Ovary (tissue), 9 donors: ENCODE measurements around the gene TGIF1. TPM values are rescaled to one million over a fixed set of nuclear protein-coding genes. Genes with fewer than 3 reads are reported as not detected.

Experiments used
- DNase-seq, 5 donors: peaks; one replicate each; pipeline ENCODE4 v3.0.0-alpha.2; 2019 to 2020
- H3K27ac ChIP-seq, 2 donors: fragments of 200-600 bp; one replicate each; pipeline versions ENCODE4 v1.5.1 to v1.8.0; 2019 to 2022
- H3K27me3 ChIP-seq: fragments of 200-600 bp; one replicate; pipeline ENCODE4 v1.8.0; 2022
- H3K36me3 ChIP-seq: fragments of 200-600 bp; sonication (generic); one replicate; pipeline ENCODE4 v1.5.1; 2019
- H3K4me1 ChIP-seq: one replicate; pipeline ENCODE4 v1.8.1; 2013; ENCODE audit warnings: mild to moderate bottlenecking, moderate library complexity; ENCODE audit not compliant: insufficient read depth
- H3K4me3 ChIP-seq: fragments of 200-600 bp; sonication (generic); one replicate; pipeline ENCODE4 v1.5.1; 2017
- H3K9me3 ChIP-seq, 2 donors: fragments of 200-600 bp in 1 of 2; sonication (generic) in 1 of 2; one replicate each; pipeline versions ENCODE4 v1.5.1 to v1.8.1; 2013 to 2019; ENCODE audit warnings: mild to moderate bottlenecking in 1 of 2, moderate library complexity in 1 of 2
- EP300 ChIP-seq: sonication (generic); formaldehyde crosslinking; IDR thresholded peaks from one replicate; pipeline ENCODE4 v1.6.1; 2017; ENCODE audit warnings: antibody characterized with exemption
- POLR2A ChIP-seq: fragments of 450-650 bp; IDR thresholded peaks from one replicate; pipeline ENCODE4 v1.6.1; 2017; ENCODE audit warnings: antibody characterized with exemption, mild to moderate bottlenecking, moderate library complexity
- WGBS, 3 donors: extraction: QIAGEN DNeasy Blood & Tissue Kit in 1 of 3; methylation state at CpG; one replicate each; pipeline versions ENCODE4 v1.1.5 to v1.1.7; 2013 to 2017; 5-methylcytosine and 5-hydroxymethylcytosine counted together
- intact Hi-C, 4 donors: fragments of 100-400 bp; cut with DNase I; formaldehyde crosslinking; loops; one replicate each; pipeline versions ENCODE4 v1.11.0 to v1.15.1; 2022 to 2023
- polyA plus RNA-seq, 2 donors: library from polyadenylated mRNA; stranded (reverse); fragments of 200-250 nt in 1 of 2; fragments of 350-450 nt in 1 of 2; fragmentation: Illumina TruSeq in 1 of 2; extraction: RNeasy Lipid Tissue Mini Kit (QIAGEN cat#74804) in 1 of 2; gene quantifications; one replicate each; pipeline ENCODE4 v1.2.3, GENCODE V29; 2013 to 2014
- total RNA-seq, 7 donors: library from RNA; depleted of rRNA in 2 of 7; stranded (reverse); fragments of >200 nt in 2 of 7; fragmentation: NEBNext Ultra II Directional in 3 of 7; extraction: Animal tissue kit (Norgen Biotek cat#: 25700) in 3 of 7; gene quantifications; one replicate each; pipeline versions ENCODE4 v1.1.0 to v1.2.4, GENCODE V29; 2016 to 2023
- TF ChIP-seq, protein P1 (sequence below), 3 donors: fragments of 450-650 bp in 2 of 3; fragments of 200-600 bp in 1 of 3; IDR thresholded peaks; one replicate each; pipeline versions ENCODE4 v1.5.1 to v1.8.0; 2016 to 2022; ENCODE audit warnings: antibody characterized with exemption in 3 of 3, mild to moderate bottlenecking in 1 of 3
- donor health status: DM: no; HTN: no; CAD: no; lungs with moderate emphysema.
- donor health status: DM: no; HTN: no; CAD: no.
- donor health status: Bipolar disorder and iron deficiency.
- donor health status: DM: yes; HTN: yes; CAD: no.
- donor health status: DM: no; HTN: no; CAD: no.
- donor health status: DM: yes; HTN: yes; CAD: no.

TGIF1 gene
- total and polyA plus RNA-seq, 9 donors: 30.9 to 93.4 (median 64.0) TPM

DNA sequence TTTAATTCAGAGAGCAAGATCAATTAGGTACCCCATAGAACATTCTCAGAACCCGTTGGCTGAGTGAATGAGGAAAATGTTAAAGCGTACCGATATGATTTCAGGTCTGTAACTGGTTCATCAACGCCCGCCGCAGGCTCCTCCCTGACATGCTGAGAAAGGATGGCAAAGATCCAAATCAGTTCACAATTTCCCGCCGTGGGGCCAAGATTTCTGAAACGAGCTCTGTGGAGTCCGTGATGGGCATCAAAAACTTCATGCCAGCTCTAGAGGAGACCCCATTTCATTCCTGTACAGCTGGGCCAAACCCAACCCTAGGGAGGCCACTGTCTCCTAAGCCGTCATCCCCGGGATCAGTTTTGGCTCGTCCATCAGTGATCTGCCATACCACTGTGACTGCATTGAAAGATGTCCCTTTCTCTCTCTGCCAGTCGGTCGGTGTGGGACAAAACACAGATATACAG lies 7.3 kb downstream of the TGIF1 start:
- no peak for DNase-seq
- Histone ChIP-seq H3K36me3 (no peaks in the 10 kb centered on the region), H3K27me3 (no peaks in the 10 kb centered on the region), H3K4me3 (no peak overlapping the region), H3K27ac (no peak overlapping the region), H3K9me3 (no peaks in the 10 kb centered on the region), H3K4me1 (peaks cover 3% of the 10 kb centered on the region)
- WGBS, 3 donors: 84 to 88% (median 86%) methylated on average over 15 of the region's 15 CpGs
- intact Hi-C loops: loop anchor here (10.0 kb wide), 4 partner anchors 138 to 208 kb away; no protein-coding TSS in a partner anchor
- TF ChIP-seq, protein P1, sequence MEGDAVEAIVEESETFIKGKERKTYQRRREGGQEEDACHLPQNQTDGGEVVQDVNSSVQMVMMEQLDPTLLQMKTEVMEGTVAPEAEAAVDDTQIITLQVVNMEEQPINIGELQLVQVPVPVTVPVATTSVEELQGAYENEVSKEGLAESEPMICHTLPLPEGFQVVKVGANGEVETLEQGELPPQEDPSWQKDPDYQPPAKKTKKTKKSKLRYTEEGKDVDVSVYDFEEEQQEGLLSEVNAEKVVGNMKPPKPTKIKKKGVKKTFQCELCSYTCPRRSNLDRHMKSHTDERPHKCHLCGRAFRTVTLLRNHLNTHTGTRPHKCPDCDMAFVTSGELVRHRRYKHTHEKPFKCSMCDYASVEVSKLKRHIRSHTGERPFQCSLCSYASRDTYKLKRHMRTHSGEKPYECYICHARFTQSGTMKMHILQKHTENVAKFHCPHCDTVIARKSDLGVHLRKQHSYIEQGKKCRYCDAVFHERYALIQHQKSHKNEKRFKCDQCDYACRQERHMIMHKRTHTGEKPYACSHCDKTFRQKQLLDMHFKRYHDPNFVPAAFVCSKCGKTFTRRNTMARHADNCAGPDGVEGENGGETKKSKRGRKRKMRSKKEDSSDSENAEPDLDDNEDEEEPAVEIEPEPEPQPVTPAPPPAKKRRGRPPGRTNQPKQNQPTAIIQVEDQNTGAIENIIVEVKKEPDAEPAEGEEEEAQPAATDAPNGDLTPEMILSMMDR (IDR thresholded peaks at IDR 0.05): no peak
- no peak for TF ChIP-seq EP300
- no peak for TF ChIP-seq POLR2A

GRCh38 chr18:3458378-3458777 lies 8.4 kb downstream of the TGIF1 start:
- 83 to 87% (median 83%) methylated on average over 3 of the region's 3 CpGs for WGBS, 3 donors
- no peaks in the 10 kb centered on the region for H3K4me1 ChIP-seq
- H3K36me3 ChIP-seq: no peaks in the 10 kb centered on the region
- DNase-seq: no peak
- no peaks in the 10 kb centered on the region for H3K27me3 ChIP-seq
- intact Hi-C loops: loop anchor here (10.0 kb wide), 4 partner anchors 136 to 206 kb away; no protein-coding TSS in a partner anchor
- H3K27ac ChIP-seq: no peak overlapping the region
- TF ChIP-seq, protein P1 (IDR thresholded peaks at IDR 0.05): no peak
- TF ChIP-seq POLR2A (no peak), EP300 (no peak)
- no peak overlapping the region for H3K4me3 ChIP-seq
- H3K9me3 ChIP-seq: no peaks in the 10 kb centered on the region

- intact Hi-C loops: loop anchor here (10.0 kb wide), 4 partner anchors 136 to 206 kb away; no protein-coding TSS in a partner anchor
- H3K9me3 ChIP-seq: no peaks in the 10 kb centered on the region
- TF ChIP-seq, protein P1 (IDR thresholded peaks at IDR 0.05): no peak
- TF ChIP-seq EP300 (no peak), POLR2A (no peak)
- H3K27me3 ChIP-seq: no peaks in the 10 kb centered on the region
- H3K27ac ChIP-seq: no peak overlapping the region
- H3K4me3 ChIP-seq: no peak overlapping the region
- no peaks in the 10 kb centered on the region for H3K36me3 ChIP-seq
- WGBS, 3 donors: 91 to 96% (median 96%) methylated on average over 5 of the region's 5 CpGs
- H3K4me1 ChIP-seq: no peaks in the 10 kb centered on the region
- DNase-seq: no peak
These were observed 9.2 kb downstream of the TGIF1 start for GRCh38 chr18:3458952-3459853.

GRCh38 chr18:3460823-3461398 lies 10.9 kb downstream of the TGIF1 start:
- intact Hi-C loops: no loop called here
- Histone ChIP-seq H3K27ac (no peak overlapping the region), H3K36me3 (no peaks in the 10 kb centered on the region), H3K27me3 (no peaks in the 10 kb centered on the region), H3K9me3 (no peaks in the 10 kb centered on the region), H3K4me1 (no peaks in the 10 kb centered on the region), H3K4me3 (no peak overlapping the region)
- DNase-seq: no peak
- WGBS, 3 donors: 98% methylated on average over 4 of the region's 4 CpGs
- TF ChIP-seq POLR2A (no peak), EP300 (no peak)
